KOPT-K1 (cell line): Measurements from ENCODE around the gene RGS6.

ENCODE experiments used
- H3K27ac ChIP-seq: fragments of 200-600 bp; sonication (generic); 2 replicates; pipeline ENCODE4 v1.5.1; 2016; ENCODE audit warnings: antibody characterized with exemption, mild to moderate bottlenecking, low read depth, low read length; ENCODE audit not compliant: poor library complexity, severe bottlenecking
- H3K36me3 ChIP-seq: fragments of 200-600 bp; sonication (generic); 2 replicates; pipeline ENCODE4 v1.5.1; 2017; ENCODE audit warnings: antibody characterized with exemption, mild to moderate bottlenecking, low read length, moderate library complexity; ENCODE audit not compliant: insufficient read depth
- H3K9me3 ChIP-seq: fragments of 200-600 bp; sonication (generic); 2 replicates; pipeline ENCODE4 v1.5.1; 2017; ENCODE audit warnings: antibody characterized with exemption, low read length, mild to moderate bottlenecking; ENCODE audit not compliant: insufficient read depth, poor library complexity, severe bottlenecking

The RGS6 gene

GRCh38 chr14:72543341-72543740, 611.1 kb downstream of the RGS6 start:
- H3K36me3 ChIP-seq: no peaks in the 10 kb centered on the region
- H3K27ac ChIP-seq: no peak overlapping the region
- no peaks in the 10 kb centered on the region for H3K9me3 ChIP-seq

GRCh38 chr14:72544615-72545387, 612.6 kb downstream of the RGS6 start:
- Histone ChIP-seq H3K36me3 (no peaks in the 10 kb centered on the region), H3K27ac (no peak overlapping the region), H3K9me3 (no peaks in the 10 kb centered on the region)

- no peak overlapping the region for H3K27ac ChIP-seq
- H3K36me3 ChIP-seq: no peaks in the 10 kb centered on the region
- H3K9me3 ChIP-seq: no peaks in the 10 kb centered on the region
Measured at GRCh38 chr14:72545411-72546311, 613.4 kb downstream of the RGS6 start.

GRCh38 chr14:72546344-72547016, 614.3 kb downstream of the RGS6 start:
- no peak overlapping the region for H3K27ac ChIP-seq
- no peaks in the 10 kb centered on the region for H3K9me3 ChIP-seq
- H3K36me3 ChIP-seq: no peaks in the 10 kb centered on the region

GRCh38 chr14:72547999-72548398, 615.8 kb downstream of the RGS6 start:
- no peaks in the 10 kb centered on the region for H3K36me3 ChIP-seq
- no peaks in the 10 kb centered on the region for H3K9me3 ChIP-seq
- H3K27ac ChIP-seq: no peak overlapping the region

- Histone ChIP-seq H3K36me3 (no peaks in the 10 kb centered on the region), H3K27ac (no peak overlapping the region), H3K9me3 (no peaks in the 10 kb centered on the region)
Measured at GRCh38 chr14:72549026-72549425, 616.8 kb downstream of the RGS6 start.

GRCh38 chr14:72549854-72550253, 617.6 kb downstream of the RGS6 start:
- Histone ChIP-seq H3K9me3 (no peaks in the 10 kb centered on the region), H3K36me3 (no peaks in the 10 kb centered on the region), H3K27ac (no peak overlapping the region)

- Histone ChIP-seq H3K9me3 (no peaks in the 10 kb centered on the region), H3K36me3 (no peaks in the 10 kb centered on the region), H3K27ac (no peak overlapping the region)
Measured at GRCh38 chr14:72550513-72550912, 618.3 kb downstream of the RGS6 start.

GRCh38 chr14:72552236-72552635, 620.0 kb downstream of the RGS6 start:
- Histone ChIP-seq H3K27ac (no peak overlapping the region), H3K9me3 (no peaks in the 10 kb centered on the region), H3K36me3 (no peaks in the 10 kb centered on the region)

GRCh38 chr14:72553161-72553560, 620.9 kb downstream of the RGS6 start:
- H3K9me3 ChIP-seq: no peaks in the 10 kb centered on the region
- no peak overlapping the region for H3K27ac ChIP-seq
- no peaks in the 10 kb centered on the region for H3K36me3 ChIP-seq

GRCh38 chr14:72553656-72554055, 621.4 kb downstream of the RGS6 start:
- H3K9me3 ChIP-seq: no peaks in the 10 kb centered on the region
- no peaks in the 10 kb centered on the region for H3K36me3 ChIP-seq
- no peak overlapping the region for H3K27ac ChIP-seq

- Histone ChIP-seq H3K27ac (no peak overlapping the region), H3K36me3 (no peaks in the 10 kb centered on the region), H3K9me3 (no peaks in the 10 kb centered on the region)
Measured at GRCh38 chr14:72554401-72554800, 622.2 kb downstream of the RGS6 start.

- H3K36me3 ChIP-seq: no peaks in the 10 kb centered on the region
- no peaks in the 10 kb centered on the region for H3K9me3 ChIP-seq
- H3K27ac ChIP-seq: no peak overlapping the region
Measured at GRCh38 chr14:72554994-72555608, 622.9 kb downstream of the RGS6 start.

GRCh38 chr14:72555609-72556000, 623.4 kb downstream of the RGS6 start:
- no peaks in the 10 kb centered on the region for H3K36me3 ChIP-seq

GRCh38 chr14:72557671-72558070, 625.4 kb downstream of the RGS6 start:
- H3K9me3 ChIP-seq: no peaks in the 10 kb centered on the region
- H3K36me3 ChIP-seq: no peaks in the 10 kb centered on the region
- H3K27ac ChIP-seq: no peak overlapping the region

More at GRCh38 chr14:72555609-72556000, 623.4 kb downstream of the RGS6 start:
- no peaks in the 10 kb centered on the region for H3K9me3 ChIP-seq
- no peak overlapping the region for H3K27ac ChIP-seq
